OCI-LY3 (cell line): Measurements from ENCODE around the gene BRPF3.

Source experiments
- H2AFZ ChIP-seq: fragments of 200-600, 300-600 bp; shearing (Covaris generic); 2 replicates; pipeline ENCODE4 v1.6.0; 2014; ENCODE audit warnings: antibody characterized with exemption, low read depth, low read length
- H3K27ac ChIP-seq: fragments of 200-600, 300-600 bp; sonication (generic); 2 replicates; pipeline ENCODE4 v1.5.1; 2014; ENCODE audit warnings: mild to moderate bottlenecking, low read length, moderate library complexity, mixed read lengths
- H3K27me3 ChIP-seq: fragments of 200-600, 300-600 bp; sonication (generic); 2 replicates; pipeline ENCODE4 v1.6.1; 2014; ENCODE audit warnings: low read depth, low read length, mixed read lengths
- H3K36me3 ChIP-seq: fragments of 200-600, 300-600 bp; sonication (generic); replicated peaks from 2 replicates; pipeline ENCODE3; 2014; ENCODE audit warnings: low read depth, low read length, mixed read lengths
- H3K4me1 ChIP-seq: fragments of 300-600, 200-600 bp; sonication (generic); 2 replicates; pipeline ENCODE4 v1.6.1; 2014; ENCODE audit warnings: low read length, mixed read lengths
- H3K4me2 ChIP-seq: fragments of 200-600, 300-600 bp; sonication (generic); 2 replicates; pipeline ENCODE4 v1.6.1; 2014; ENCODE audit warnings: low read length, mixed read lengths
- H3K4me3 ChIP-seq: fragments of 300-600, 200-600 bp; sonication (generic); 2 replicates; pipeline ENCODE4 v1.5.1; 2014; ENCODE audit warnings: antibody characterized with exemption, mild to moderate bottlenecking, low read length, moderate library complexity
- H3K79me2 ChIP-seq: fragments of 300-600, 200-600 bp; shearing (Covaris generic); 2 replicates; pipeline ENCODE4 v1.6.1; 2014; ENCODE audit warnings: mild to moderate bottlenecking, low read length, mixed read lengths
- H3K9ac ChIP-seq: fragments of 300-600, 200-600 bp; shearing (Covaris generic); 2 replicates; pipeline ENCODE4 v1.6.0; 2014; ENCODE audit warnings: mild to moderate bottlenecking, low read length, moderate library complexity
- H3K9me3 ChIP-seq: fragments of 200-600, 300-600 bp; shearing (Covaris generic); 2 replicates; pipeline ENCODE4 v1.6.1; 2014; ENCODE audit warnings: low read length, mixed read lengths; ENCODE audit not compliant: insufficient read depth
- H4K20me1 ChIP-seq: fragments of 200-600, 300-600 bp; sonication (generic); 2 replicates; pipeline ENCODE4 v1.6.1; 2016; ENCODE audit warnings: low read length, mixed read lengths; ENCODE audit not compliant: insufficient read depth
- EZH2phosphoT487 ChIP-seq: fragments of 200-600 bp; shearing (Covaris generic); IDR thresholded peaks from 2 replicates; pipeline ENCODE4 v1.6.1; 2018; ENCODE audit warnings: antibody characterized with exemption, mixed run types, low read depth
- TF ChIP-seq, protein P1 (sequence below): fragments of 200-600, 300-600 bp; sonication (generic); IDR thresholded peaks from 2 replicates; pipeline ENCODE4 v1.5.1; 2014; ENCODE audit warnings: antibody characterized with exemption, low read length, low read depth

Gene BRPF3

DNA sequence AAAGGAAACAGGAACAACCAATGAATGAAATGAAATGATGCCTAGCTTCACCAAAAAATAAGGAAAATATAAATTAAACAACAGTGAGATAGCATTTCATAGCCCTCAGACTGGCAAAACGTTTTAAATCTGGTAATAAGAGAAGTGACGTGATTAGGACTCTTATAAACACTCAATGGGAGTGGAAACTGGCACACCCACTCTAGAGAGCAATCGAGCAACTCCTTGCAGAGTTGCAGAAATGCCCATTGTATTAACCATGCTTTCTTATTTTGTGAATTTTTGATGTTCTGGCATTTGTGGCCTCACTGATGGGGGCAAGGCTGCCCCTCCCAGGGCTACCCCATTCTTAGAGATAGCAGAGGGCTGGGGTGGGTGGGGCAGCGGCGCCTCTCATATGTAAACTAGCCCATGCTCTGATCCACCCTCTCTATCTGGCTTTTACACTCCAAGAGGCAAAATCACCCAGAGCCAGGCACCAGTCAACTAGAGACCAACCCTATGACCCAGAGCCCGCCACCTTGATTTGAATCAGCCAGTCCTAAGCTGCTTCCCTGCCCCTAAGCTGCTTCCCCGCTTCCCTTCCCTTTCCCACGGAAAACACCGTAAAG lies 67.0 kb downstream of the BRPF3 start:
- Histone ChIP-seq H3K79me2 (no peaks in the 10 kb centered on the region), H3K27ac (no peak overlapping the region), H3K4me2 (no peak overlapping the region), H3K4me1 (peaks cover 5% of the 10 kb centered on the region; the same call in 1 of the 2 replicates), H3K9me3 (no peaks in the 10 kb centered on the region), H3K9ac (no peak overlapping the region), H3K27me3 (peaks cover 31% of the 10 kb centered on the region), H3K4me3 (no peak overlapping the region), H2AFZ (no peak overlapping the region), H3K36me3 (no peaks in the 10 kb centered on the region), H4K20me1 (no peaks in the 10 kb centered on the region)
- TF ChIP-seq EZH2phosphoT487 = no peak
- TF ChIP-seq, protein P1, sequence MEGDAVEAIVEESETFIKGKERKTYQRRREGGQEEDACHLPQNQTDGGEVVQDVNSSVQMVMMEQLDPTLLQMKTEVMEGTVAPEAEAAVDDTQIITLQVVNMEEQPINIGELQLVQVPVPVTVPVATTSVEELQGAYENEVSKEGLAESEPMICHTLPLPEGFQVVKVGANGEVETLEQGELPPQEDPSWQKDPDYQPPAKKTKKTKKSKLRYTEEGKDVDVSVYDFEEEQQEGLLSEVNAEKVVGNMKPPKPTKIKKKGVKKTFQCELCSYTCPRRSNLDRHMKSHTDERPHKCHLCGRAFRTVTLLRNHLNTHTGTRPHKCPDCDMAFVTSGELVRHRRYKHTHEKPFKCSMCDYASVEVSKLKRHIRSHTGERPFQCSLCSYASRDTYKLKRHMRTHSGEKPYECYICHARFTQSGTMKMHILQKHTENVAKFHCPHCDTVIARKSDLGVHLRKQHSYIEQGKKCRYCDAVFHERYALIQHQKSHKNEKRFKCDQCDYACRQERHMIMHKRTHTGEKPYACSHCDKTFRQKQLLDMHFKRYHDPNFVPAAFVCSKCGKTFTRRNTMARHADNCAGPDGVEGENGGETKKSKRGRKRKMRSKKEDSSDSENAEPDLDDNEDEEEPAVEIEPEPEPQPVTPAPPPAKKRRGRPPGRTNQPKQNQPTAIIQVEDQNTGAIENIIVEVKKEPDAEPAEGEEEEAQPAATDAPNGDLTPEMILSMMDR = no peak

DNA sequence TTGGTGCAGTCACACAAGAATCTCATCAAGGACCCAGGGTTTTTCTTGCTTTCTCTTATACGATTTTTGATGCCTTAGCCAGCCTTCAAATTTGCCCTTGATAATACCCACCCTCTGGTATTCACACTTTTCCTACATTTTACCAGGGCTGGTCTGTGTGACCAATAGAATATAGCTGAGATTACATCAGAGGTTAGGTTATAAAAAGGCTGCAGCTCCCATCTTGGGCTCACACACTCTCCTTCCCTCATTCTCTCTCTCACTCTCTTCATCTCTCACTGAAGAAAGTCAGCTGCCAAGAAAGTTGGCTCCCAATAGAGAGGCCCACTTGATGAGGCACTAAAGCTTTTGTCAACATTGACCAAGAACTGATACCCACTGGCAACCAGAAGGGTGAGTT lies 69.2 kb downstream of the BRPF3 start:
- Histone ChIP-seq H3K4me1 (peaks cover 5% of the 10 kb centered on the region; the same call in 1 of the 2 replicates), H2AFZ (no peak overlapping the region), H3K27ac (no peak overlapping the region), H3K27me3 (peaks cover 29% of the 10 kb centered on the region), H4K20me1 (no peaks in the 10 kb centered on the region), H3K9me3 (no peaks in the 10 kb centered on the region), H3K9ac (no peak overlapping the region), H3K79me2 (no peaks in the 10 kb centered on the region), H3K36me3 (no peaks in the 10 kb centered on the region), H3K4me2 (no peak overlapping the region), H3K4me3 (no peak overlapping the region)
- TF ChIP-seq, protein P1 = no peak
- no peak for TF ChIP-seq EZH2phosphoT487

DNA sequence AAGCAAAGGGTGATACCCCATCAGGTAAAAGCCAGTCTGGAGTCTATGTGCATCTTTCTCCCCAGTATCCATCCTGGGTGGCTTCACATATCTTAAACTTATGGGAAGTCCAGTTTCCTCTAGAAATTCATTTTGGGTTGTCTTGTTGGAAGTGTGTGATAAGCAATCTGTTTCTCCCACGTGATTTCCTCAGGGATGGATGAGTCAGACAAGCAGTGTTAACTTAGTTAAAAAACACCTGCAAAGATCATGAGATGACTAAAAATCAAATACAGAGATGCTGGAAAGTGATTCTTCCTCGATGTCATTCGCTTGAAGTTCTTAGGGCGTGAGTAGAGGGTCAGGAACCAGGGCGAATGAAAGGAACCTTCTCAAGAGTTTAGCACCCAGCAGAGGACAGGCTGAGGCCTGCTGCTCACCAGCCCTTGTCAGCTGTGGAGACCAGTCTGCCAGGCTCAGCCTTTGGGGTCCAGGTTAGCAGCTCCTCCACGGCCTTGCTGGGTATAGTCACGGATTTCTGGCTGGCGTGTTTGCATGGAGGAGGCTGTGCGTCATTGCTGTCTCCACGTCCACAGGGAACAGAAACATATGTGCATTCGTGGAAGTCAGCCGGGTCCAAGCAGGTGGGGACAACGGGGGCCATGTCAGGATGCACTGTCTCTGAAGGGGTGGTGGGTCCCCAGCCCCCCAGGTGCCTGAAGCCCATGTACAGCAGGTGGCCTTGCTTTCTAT lies 70.5 kb downstream of the BRPF3 start:
- no peak overlapping the region for H3K4me3 ChIP-seq
- no peaks in the 10 kb centered on the region for H4K20me1 ChIP-seq
- no peak overlapping the region for H3K4me2 ChIP-seq
- no peak overlapping the region for H3K9ac ChIP-seq
- H3K36me3 ChIP-seq = no peaks in the 10 kb centered on the region
- H3K9me3 ChIP-seq = no peaks in the 10 kb centered on the region
- peaks cover 27% of the 10 kb centered on the region for H3K27me3 ChIP-seq
- TF ChIP-seq EZH2phosphoT487 = no peak
- TF ChIP-seq, protein P1 = no peak
- H3K27ac ChIP-seq = no peak overlapping the region
- no peaks in the 10 kb centered on the region for H3K79me2 ChIP-seq
- H2AFZ ChIP-seq = no peak overlapping the region
- H3K4me1 ChIP-seq = peaks cover 5% of the 10 kb centered on the region; the same call in 1 of the 2 replicates

DNA sequence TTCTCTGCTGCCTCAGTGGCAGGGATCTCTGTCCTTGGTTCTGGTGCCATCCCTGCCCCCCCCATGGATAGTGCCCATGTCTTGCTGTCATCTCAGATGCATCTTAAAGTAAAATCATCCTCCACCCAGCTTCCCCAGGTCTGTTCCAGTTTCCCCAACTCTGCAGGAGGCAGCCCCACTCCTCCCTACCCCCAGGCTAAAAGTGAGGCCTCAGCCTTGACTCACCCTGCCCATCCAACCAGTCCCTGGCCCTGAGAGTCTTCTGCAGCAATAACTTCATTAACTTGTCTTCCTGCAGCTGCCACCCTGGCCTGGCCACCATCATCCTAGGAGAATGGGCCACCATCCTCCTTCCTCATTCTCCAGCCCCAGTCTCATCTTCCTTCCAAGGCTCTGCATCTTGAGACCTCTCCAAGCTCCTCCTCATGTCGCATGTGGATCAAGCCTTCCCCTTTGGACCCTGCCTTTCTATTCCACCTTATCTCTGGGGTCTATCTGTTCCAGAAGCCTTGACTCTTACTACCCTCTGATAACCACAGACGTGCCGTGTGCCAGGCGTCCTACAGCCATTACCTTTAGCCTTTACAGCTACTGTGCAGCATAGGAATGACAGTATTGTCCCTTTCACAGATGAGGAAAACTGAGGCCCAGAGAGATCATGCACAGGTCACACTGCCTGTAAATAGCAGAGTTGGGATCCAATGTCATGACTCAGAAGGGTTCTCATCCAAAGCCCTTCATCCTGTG lies 71.4 kb downstream of the BRPF3 start:
- TF ChIP-seq, protein P1 = no peak
- TF ChIP-seq EZH2phosphoT487 = no peak
- peaks cover 5% of the 10 kb centered on the region; the same call in 1 of the 2 replicates for H3K4me1 ChIP-seq
- H3K79me2 ChIP-seq = no peaks in the 10 kb centered on the region
- H3K36me3 ChIP-seq = no peaks in the 10 kb centered on the region
- H3K4me2 ChIP-seq = no peak overlapping the region
- no peak overlapping the region for H3K4me3 ChIP-seq
- peaks cover 26% of the 10 kb centered on the region for H3K27me3 ChIP-seq
- no peaks in the 10 kb centered on the region for H3K9me3 ChIP-seq
- no peak overlapping the region for H3K27ac ChIP-seq
- H3K9ac ChIP-seq = no peak overlapping the region
- no peak overlapping the region for H2AFZ ChIP-seq
- H4K20me1 ChIP-seq = no peaks in the 10 kb centered on the region
